SK-N-SH (cell line): Measurements from ENCODE around the gene FBLIM1. TPM values are rescaled to one million over a fixed set of nuclear protein-coding genes. Genes with fewer than 3 reads are reported as not detected.
A peak's percentile ranks its signal among the peaks of the same experiment; 100 is the strongest.

Source experiments
- CTCF ChIA-PET: fragments of 300-600, 350-600 bp; formaldehyde crosslinking; extraction: SDS; loops from one replicate; lab custom pipeline; 2021; lab: Yijun Ruan, JAX
- POLR2A ChIA-PET: fragments of 350-600 bp; sonication (Branson Sonifier 250); formaldehyde crosslinking; extraction: SDS; loops from one replicate; lab custom pipeline; 2020; ENCODE audit warnings: antibody characterized with exemption, inconsistent platforms; lab: Yijun Ruan, JAX
- DNase-seq: peaks from one replicate; pipeline ENCODE4 v3.0.0; 2012
- H2AFZ ChIP-seq: fragments of 200-600 bp; sonication (generic); 2 replicates; pipeline ENCODE4 v1.8.1; 2016; ENCODE audit warnings: antibody characterized with exemption, mild to moderate bottlenecking, low read depth
- H3F3A ChIP-seq: fragments of 200-600 bp; sonication (generic); replicated peaks from 2 replicates; pipeline ENCODE3; 2016; ENCODE audit warnings: antibody characterized with exemption, mild to moderate bottlenecking; ENCODE audit not compliant: insufficient read depth
- H3K27ac ChIP-seq, 2 experiments: fragments of 200-500 bp in 1 of 2; fragments of 200-600 bp in 1 of 2; sonication (Bioruptor generic) in 1 of 2; sonication (generic), shearing (Covaris generic) in 1 of 2; 2 replicates each; pipeline versions ENCODE4 v1.5.1 to v1.6.1; 2014 to 2016; ENCODE audit warnings: low read depth in 2 of 2, inconsistent platforms in 1 of 2, low read length in 1 of 2, mild to moderate bottlenecking in 1 of 2, mixed read lengths in 1 of 2
- H3K27me3 ChIP-seq: fragments of 200-600 bp; sonication (generic), shearing (Covaris generic); 2 replicates; pipeline ENCODE4 v1.6.1; 2016; ENCODE audit warnings: mixed run types; ENCODE audit not compliant: insufficient read depth
- H3K36me3 ChIP-seq, 2 experiments: fragments of 200-500 bp in 1 of 2; fragments of 200-600 bp in 1 of 2; sonication (Bioruptor generic) in 1 of 2; sonication (generic) in 1 of 2; replicated peaks in 1 of 2; 2 replicates each; pipeline versions ENCODE3 to v1.5.1; 2014 to 2016; ENCODE audit warnings: low read length in 1 of 2, mild to moderate bottlenecking in 1 of 2; ENCODE audit not compliant: insufficient read depth in 2 of 2, control insufficient read depth in 1 of 2
- H3K4me1 ChIP-seq, 2 experiments: fragments of 200-500 bp in 1 of 2; fragments of 200-600 bp in 1 of 2; sonication (Bioruptor generic) in 1 of 2; sonication (generic), shearing (Covaris generic) in 1 of 2; 2 replicates each; pipeline versions ENCODE4 v1.5.1 to v1.6.1; 2014 to 2016; ENCODE audit warnings: low read depth in 1 of 2, low read length in 1 of 2, mixed run types in 1 of 2; ENCODE audit not compliant: insufficient read depth in 2 of 2, control insufficient read depth in 1 of 2
- H3K4me2 ChIP-seq: fragments of 200-600 bp; sonication (generic), shearing (Covaris generic); 2 replicates; pipeline ENCODE4 v1.6.1; 2017; ENCODE audit warnings: mixed run types
- H3K4me3 ChIP-seq, 2 experiments: fragments of 200-500 bp in 1 of 2; fragments of 200-600 bp in 1 of 2; sonication (Bioruptor generic) in 1 of 2; sonication (generic), shearing (Covaris generic) in 1 of 2; 2 replicates each; pipeline versions ENCODE4 v1.5.1 to v1.8.1; 2014 to 2016; ENCODE audit warnings: low read depth in 2 of 2, inconsistent platforms in 1 of 2, low read length in 1 of 2, mild to moderate bottlenecking in 1 of 2, mixed read lengths in 1 of 2, moderate library complexity in 1 of 2
- H3K79me2 ChIP-seq: fragments of 200-600 bp; sonication (generic); 2 replicates; pipeline ENCODE4 v1.8.1; 2017; ENCODE audit warnings: mild to moderate bottlenecking; ENCODE audit not compliant: insufficient read depth
- H3K9ac ChIP-seq: fragments of 200-600 bp; sonication (generic); 2 replicates; pipeline ENCODE4 v1.6.1; 2017; ENCODE audit warnings: mixed run types
- H3K9me2 ChIP-seq: fragments of 200-600 bp; sonication (generic); 2 replicates; pipeline ENCODE4 v1.6.1; 2017; ENCODE audit warnings: mixed run types
- H3K9me3 ChIP-seq: fragments of 200-600 bp; sonication (generic); 2 replicates; pipeline ENCODE4 v1.6.1; 2017; ENCODE audit warnings: mixed run types, mild to moderate bottlenecking, moderate library complexity
- H4K20me1 ChIP-seq: fragments of 200-600 bp; sonication (generic); 2 replicates; pipeline ENCODE4 v1.6.1; 2017; ENCODE audit warnings: mild to moderate bottlenecking, mixed run types; ENCODE audit not compliant: insufficient read depth
- ELF1 ChIP-seq: IDR thresholded peaks from 2 replicates; pipeline ENCODE4 v1.4.0; 2012
- EZH2phosphoT487 ChIP-seq: fragments of 200-600 bp; sonication (generic); IDR thresholded peaks from 2 replicates; pipeline ENCODE4 v1.6.1; 2017; ENCODE audit warnings: low read depth, mixed run types, mild to moderate bottlenecking, antibody characterized with exemption, moderate library complexity, borderline replicate concordance
- FOXJ3 ChIP-seq: sonication (generic); formaldehyde crosslinking; IDR thresholded peaks from 2 replicates; pipeline ENCODE4 v1.5.1; 2020; ENCODE audit warnings: mild to moderate bottlenecking, missing genetic modification reagents
- FOXM1 ChIP-seq: IDR thresholded peaks from 2 replicates; pipeline ENCODE4 v1.4.0; 2012; ENCODE audit warnings: low read depth, mild to moderate bottlenecking
- GABPA ChIP-seq: IDR thresholded peaks from 2 replicates; pipeline ENCODE4 v1.4.0; 2012; ENCODE audit warnings: low read depth, mild to moderate bottlenecking
- JUND ChIP-seq: IDR thresholded peaks from 2 replicates; pipeline ENCODE4 v1.4.0; 2012
- MAX ChIP-seq: IDR thresholded peaks from 2 replicates; pipeline ENCODE4 v1.4.0; 2012; ENCODE audit warnings: low read depth
- MEF2A ChIP-seq: IDR thresholded peaks from 2 replicates; pipeline ENCODE4 v1.4.0; 2012; ENCODE audit warnings: low read depth, borderline replicate concordance
- NFIC ChIP-seq: IDR thresholded peaks from 2 replicates; pipeline ENCODE4 v1.4.0; 2012; ENCODE audit warnings: borderline replicate concordance
- NRF1 ChIP-seq: IDR thresholded peaks from 2 replicates; pipeline ENCODE4 v1.6.1; 2012; ENCODE audit warnings: low read depth, mild to moderate bottlenecking, low read length
- PBX3 ChIP-seq: IDR thresholded peaks from 2 replicates; pipeline ENCODE4; 2012
- POLR2AphosphoS5 ChIP-seq: IDR thresholded peaks from 2 replicates; pipeline ENCODE4 v1.6.1; 2012; ENCODE audit warnings: low read depth, low read length
- RAD21 ChIP-seq: IDR thresholded peaks from 2 replicates; pipeline ENCODE4 v1.6.1; 2012; ENCODE audit warnings: mild to moderate bottlenecking, low read length
- RCOR1 ChIP-seq: fragments of 150-350 bp; IDR thresholded peaks from 2 replicates; pipeline ENCODE4 v1.6.1; 2017; ENCODE audit warnings: antibody characterized with exemption, low read length
- RXRA ChIP-seq: IDR thresholded peaks from 2 replicates; pipeline ENCODE4 v1.4.0; 2012; ENCODE audit warnings: low read depth, mild to moderate bottlenecking, borderline replicate concordance
- SIN3A ChIP-seq: IDR thresholded peaks from 2 replicates; pipeline ENCODE4 v1.6.1; 2012; ENCODE audit warnings: low read depth, mild to moderate bottlenecking, low read length, moderate library complexity, borderline replicate concordance
- SMC3 ChIP-seq: IDR thresholded peaks from 2 replicates; pipeline ENCODE4 v1.6.1; 2012; ENCODE audit warnings: low read depth, low read length, improper control_type of control experiment
- TAF1 ChIP-seq: IDR thresholded peaks from 2 replicates; pipeline ENCODE4 v1.6.1; 2012; ENCODE audit warnings: low read depth, mild to moderate bottlenecking, low read length, moderate library complexity, borderline replicate concordance
- USF1 ChIP-seq: IDR thresholded peaks from 2 replicates; pipeline ENCODE4 v1.4.0; 2012; ENCODE audit warnings: low read depth, borderline replicate concordance
- USF2 ChIP-seq: fragments of 150-350 bp; IDR thresholded peaks from 2 replicates; pipeline ENCODE4 v1.6.1; 2017; ENCODE audit warnings: antibody characterized with exemption, low read length, low read depth, borderline replicate concordance
- WGBS: methylation state at CpG from one replicate; pipeline ENCODE4 v1.1.6; 2017; ENCODE audit warnings: low lambda C conversion rate; 5-methylcytosine and 5-hydroxymethylcytosine counted together
- polyA plus RNA-seq, 3 experiments: library from polyadenylated mRNA; depleted of rRNA; stranded (reverse); fragments of >200 nt; gene quantifications; 2 replicates each; pipeline ENCODE4 v1.2.3, GENCODE V29; 2012

Gene FBLIM1
- 89.8 and 93.8 TPM in 2 replicates for polyA plus RNA-seq (2012; rRNA removed)
- 46.9 and 61.8 TPM in 2 replicates for polyA plus RNA-seq (2012; cell fraction: cytosol; rRNA removed)
- polyA plus RNA-seq (2012; cell fraction: nucleus; rRNA removed): 155 and 177 TPM in 2 replicates

- H2AFZ ChIP-seq: peak within 1 kb of the TSS; percentile 68; the same call in 1 of the 2 replicates
- no peaks in the 10 kb centered on the region for H3K9me3 ChIP-seq
- peaks cover 28 to 47% of the 10 kb centered on the region in 2 experiments for H3K4me1 ChIP-seq
- ChIA-PET CTCF (interaction anchor here (1.6 to 1.8 kb wide), 2 partner anchors 18 to 34 kb away, joined by 5 to 6 read pairs; no protein-coding TSS in a partner anchor), POLR2A (interaction anchor here (1.3 kb wide), 1 partner anchor 155 kb away, joined by 3 read pairs; no protein-coding TSS in a partner anchor)
- peaks cover 47% of the 10 kb centered on the region for H3K79me2 ChIP-seq
- WGBS: 9% methylated on average over 40 of the region's 58 CpGs
- H3K27ac ChIP-seq: peak within 1 kb of the TSS; percentile 84 to 92
- peak within 1 kb of the TSS; percentile 74 to 82 for H3K4me3 ChIP-seq
- TF ChIP-seq NFIC: no peak
- TF ChIP-seq USF1: no peak
- TF ChIP-seq SIN3A: no peak
- no peak for TF ChIP-seq USF2
- no peak for TF ChIP-seq FOXJ3 (CRISPR knock-in tag)
- 0 out of 2 replicates have a peak, but pooled peaks have one; percentile 21 for TF ChIP-seq TAF1
- TF ChIP-seq FOXM1: no peak
- peaks cover 15% of the 10 kb centered on the region for H4K20me1 ChIP-seq
- H3K9me2 ChIP-seq: no peaks in the 10 kb centered on the region
- H3K27me3 ChIP-seq: no peaks in the 10 kb centered on the region
- H3K4me2 ChIP-seq: peak within 1 kb of the TSS; percentile 88
- H3K36me3 ChIP-seq: no peaks in the 10 kb centered on the region
- H3K9ac ChIP-seq: peak within 1 kb of the TSS; percentile 97
- DNase-seq: peak; percentile 78
- peaks cover 42% of the 10 kb centered on the region for H3F3A ChIP-seq
Measured at GRCh38 chr1:15758343-15758931, at the start of gene FBLIM1. TSS of gene FBLIM1 (plus strand) at chr1:15758795. CDS start at chr1:15764984, 6,189 bp downstream.

GRCh38 chr1:15709226-15709625, 49.4 kb upstream of the FBLIM1 start:
- Histone ChIP-seq H3K27ac (no peak overlapping the region), H3K79me2 (peaks cover 92% of the 10 kb centered on the region), H3F3A (peaks cover 4% of the 10 kb centered on the region), H3K4me3 (no peak overlapping the region; a peak in 1 of 4 replicates), H3K9me3 (no peaks in the 10 kb centered on the region), H3K36me3 (no peaks in the 10 kb centered on the region), H3K4me1 (no peaks in the 10 kb centered on the region; a peak in 1 of 4 replicates), H4K20me1 (peaks cover 5% of the 10 kb centered on the region), H3K4me2 (no peak overlapping the region), H2AFZ (no peak overlapping the region), H3K9ac (no peak overlapping the region), H3K27me3 (no peaks in the 10 kb centered on the region), H3K9me2 (no peaks in the 10 kb centered on the region)
- CTCF ChIA-PET: interaction anchor here (0.6 to 1.0 kb wide), 3 partner anchors 19 to 32 kb away, joined by 3 read pairs; no protein-coding TSS in a partner anchor
- 100% methylated on average over 4 of the region's 4 CpGs for WGBS
- POLR2A ChIA-PET: no interaction called here
- no peak for TF ChIP-seq USF2
- TF ChIP-seq NRF1: no peak
- no peak for TF ChIP-seq PBX3
- TF ChIP-seq FOXM1: no peak
- no peak for TF ChIP-seq GABPA
- no peak for TF ChIP-seq USF1
- no peak for TF ChIP-seq MAX
- TF ChIP-seq MEF2A: no peak
- no peak for TF ChIP-seq SMC3
- TF ChIP-seq RAD21: no peak
- no peak for TF ChIP-seq FOXJ3 (CRISPR knock-in tag)
- TF ChIP-seq SIN3A: no peak
- TF ChIP-seq JUND: no peak
- no peak for TF ChIP-seq POLR2AphosphoS5
- no peak for TF ChIP-seq ELF1
- TF ChIP-seq RCOR1: no peak
- no peak for TF ChIP-seq EZH2phosphoT487
- no peak for TF ChIP-seq NFIC
- no peak for TF ChIP-seq RXRA
- DNase-seq: no peak
